WTC11 (cell line): Measurements from ENCODE around the gene PCSK2. TPM values are rescaled to one million over a fixed set of nuclear protein-coding genes. Genes with fewer than 3 reads are reported as not detected.

ENCODE experiments used
- ATAC-seq: fragments of 200-7000 bp; cut with Tn5 transposase; 2 replicates; pipeline ENCODE4 v1.10.0; 2021; ENCODE audit warnings: mild to moderate bottlenecking, moderate library complexity
- CTCF ChIA-PET: fragments of 300-600 bp; sonication (Branson Sonifier 250); formaldehyde crosslinking; loops from one replicate; lab custom pipeline; 2021; ENCODE audit warnings: antibody characterized with exemption; lab: Charles Lee
- POLR2A ChIA-PET: fragments of 350-600 bp; sonication (Branson Sonifier 250); formaldehyde crosslinking; loops from one replicate; lab custom pipeline; 2021; ENCODE audit warnings: antibody characterized with exemption; lab: Charles Lee
- DNase-seq: peaks from one replicate; pipeline ENCODE4 v3.0.0; 2021; ENCODE audit warnings: low spot score
- H3K27ac Mint-ChIP-seq: 2 replicates; pipeline ENCODE4 v1.8.0; 2021; ENCODE audit warnings: mixed read lengths
- H3K27me3 Mint-ChIP-seq: 2 replicates; pipeline ENCODE4 v1.8.0; 2021; ENCODE audit warnings: low read depth, mild to moderate bottlenecking, moderate library complexity, mixed read lengths
- H3K36me3 Mint-ChIP-seq: 2 replicates; pipeline ENCODE4 v1.8.0; 2021; ENCODE audit warnings: mixed read lengths
- H3K4me1 Mint-ChIP-seq: 2 replicates; pipeline ENCODE4 v1.8.0; 2022; ENCODE audit warnings: mixed read lengths
- H3K4me3 Mint-ChIP-seq: 2 replicates; pipeline ENCODE4 v1.8.0; 2021; ENCODE audit warnings: mild to moderate bottlenecking, moderate library complexity, mixed read lengths
- H3K9me3 Mint-ChIP-seq: 2 replicates; pipeline ENCODE4 v1.8.0; 2021; ENCODE audit warnings: mixed read lengths
- CBFB ChIP-seq: sonication (generic); formaldehyde crosslinking; IDR thresholded peaks from 2 replicates; pipeline ENCODE4 v1.8.1; 2022; ENCODE audit warnings: mild to moderate bottlenecking, low read depth, missing genetic modification reagents
- CREB1 ChIP-seq: sonication (generic); formaldehyde crosslinking; IDR thresholded peaks from 2 replicates; pipeline ENCODE4 v1.8.0; 2023; ENCODE audit warnings: mild to moderate bottlenecking, missing genetic modification reagents
- FOXJ3 ChIP-seq: sonication (generic); formaldehyde crosslinking; IDR thresholded peaks from 2 replicates; pipeline ENCODE4 v1.9.0; 2021; ENCODE audit warnings: missing genetic modification reagents, mild to moderate bottlenecking, borderline replicate concordance
- GABPB1 ChIP-seq: sonication (generic); formaldehyde crosslinking; IDR thresholded peaks from 2 replicates; pipeline ENCODE4 v1.8.1; 2023; ENCODE audit warnings: mild to moderate bottlenecking, missing genetic modification reagents
- MYBL2 ChIP-seq: sonication (generic); formaldehyde crosslinking; IDR thresholded peaks from 2 replicates; pipeline ENCODE4 v1.8.1; 2023; ENCODE audit warnings: mild to moderate bottlenecking, moderate library complexity, missing genetic modification reagents
- NFATC4 ChIP-seq: fragments of 250-450 bp; sonication (Bioruptor Pico); IDR thresholded peaks from 2 replicates; pipeline ENCODE4 v1.9.0; 2021; ENCODE audit warnings: mild to moderate bottlenecking
- PRRX2 ChIP-seq: fragments of 250-450 bp; sonication (Bioruptor Pico); IDR thresholded peaks from 2 replicates; pipeline ENCODE4 v1.8.0; 2021; ENCODE audit warnings: mild to moderate bottlenecking
- SOX15 ChIP-seq: fragments of 250-450 bp; sonication (Bioruptor Pico); IDR thresholded peaks from 2 replicates; pipeline ENCODE4 v1.9.0; 2021; ENCODE audit warnings: mild to moderate bottlenecking
- ZNF219 ChIP-seq: sonication (generic); formaldehyde crosslinking; IDR thresholded peaks from 2 replicates; pipeline ENCODE4 v1.8.0; 2023; ENCODE audit warnings: missing genetic modification reagents, mild to moderate bottlenecking, borderline replicate concordance
- ZNF396 ChIP-seq: fragments of 250-450 bp; sonication (Bioruptor Pico); IDR thresholded peaks from 2 replicates; pipeline ENCODE4 v1.8.0; 2021; ENCODE audit warnings: mild to moderate bottlenecking, moderate library complexity, borderline replicate concordance
- ZNF423 ChIP-seq: fragments of 250-450 bp; sonication (Bioruptor Pico); IDR thresholded peaks from 2 replicates; pipeline ENCODE4 v2.1.2; 2022; ENCODE audit warnings: mild to moderate bottlenecking, moderate library complexity
- total RNA-seq: library from RNA; stranded (reverse); gene quantifications from 3 replicates; pipeline ENCODE4 v1.2.3, GENCODE V29; 2021
- TF ChIP-seq, protein P1 (sequence below): sonication (generic); formaldehyde crosslinking; IDR thresholded peaks from 2 replicates; pipeline ENCODE4 v1.8.1; 2023; ENCODE audit warnings: mild to moderate bottlenecking, moderate library complexity, missing genetic modification reagents
- TF ChIP-seq, protein P2 (sequence below): sonication (generic); formaldehyde crosslinking; IDR thresholded peaks from 2 replicates; pipeline ENCODE4 v1.8.1; 2022; ENCODE audit warnings: low read depth, mild to moderate bottlenecking, moderate library complexity, missing genetic modification reagents, borderline replicate concordance
- TF ChIP-seq, protein P3 (sequence below): fragments of 250-450 bp; sonication (Bioruptor Pico); IDR thresholded peaks from 2 replicates; pipeline ENCODE4 v1.9.0; 2021; ENCODE audit warnings: mild to moderate bottlenecking
- TF ChIP-seq, protein P4 (sequence below): fragments of 250-450 bp; sonication (Bioruptor Pico); IDR thresholded peaks from 2 replicates; pipeline ENCODE4 v1.9.0; 2021; ENCODE audit warnings: mild to moderate bottlenecking
- TF ChIP-seq, protein P5 (sequence below): sonication (generic); formaldehyde crosslinking; IDR thresholded peaks from 2 replicates; pipeline ENCODE4 v1.8.1; 2022; ENCODE audit warnings: missing genetic modification reagents, borderline replicate concordance
- TF ChIP-seq, protein P6 (sequence below): sonication (generic); formaldehyde crosslinking; IDR thresholded peaks from 2 replicates; pipeline ENCODE4 v1.8.0; 2023; ENCODE audit warnings: missing genetic modification reagents, mild to moderate bottlenecking, borderline replicate concordance
- TF ChIP-seq, protein P7 (sequence below): sonication (generic); formaldehyde crosslinking; IDR thresholded peaks from 2 replicates; pipeline ENCODE4 v1.8.1; 2022; ENCODE audit warnings: low read depth, missing genetic modification reagents, borderline replicate concordance

The PCSK2 gene
- total RNA-seq, 1 experiment from 2014 or later = 0.74 TPM

DNA sequence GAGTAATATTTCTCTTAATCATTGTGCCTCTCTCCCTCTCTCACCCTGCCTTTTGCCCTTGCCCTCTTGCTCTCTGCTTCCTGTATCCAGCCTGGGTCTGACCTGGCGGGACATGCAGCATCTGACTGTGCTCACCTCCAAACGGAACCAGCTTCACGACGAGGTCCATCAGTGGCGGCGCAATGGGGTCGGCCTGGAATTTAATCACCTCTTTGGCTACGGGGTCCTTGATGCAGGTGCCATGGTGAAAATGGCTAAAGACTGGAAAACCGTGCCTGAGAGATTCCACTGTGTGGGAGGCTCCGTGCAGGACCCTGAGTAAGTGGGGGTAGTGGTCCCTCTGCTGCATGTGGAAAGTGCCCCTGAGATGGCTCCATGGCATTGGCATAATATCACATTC lies 238.4 kb downstream of the PCSK2 start (continued):
- TF ChIP-seq MYBL2 (CRISPR knock-in tag) (no peak), CREB1 (CRISPR knock-in tag) (no peak), NFATC4 (no peak)
- TF ChIP-seq, protein P1, sequence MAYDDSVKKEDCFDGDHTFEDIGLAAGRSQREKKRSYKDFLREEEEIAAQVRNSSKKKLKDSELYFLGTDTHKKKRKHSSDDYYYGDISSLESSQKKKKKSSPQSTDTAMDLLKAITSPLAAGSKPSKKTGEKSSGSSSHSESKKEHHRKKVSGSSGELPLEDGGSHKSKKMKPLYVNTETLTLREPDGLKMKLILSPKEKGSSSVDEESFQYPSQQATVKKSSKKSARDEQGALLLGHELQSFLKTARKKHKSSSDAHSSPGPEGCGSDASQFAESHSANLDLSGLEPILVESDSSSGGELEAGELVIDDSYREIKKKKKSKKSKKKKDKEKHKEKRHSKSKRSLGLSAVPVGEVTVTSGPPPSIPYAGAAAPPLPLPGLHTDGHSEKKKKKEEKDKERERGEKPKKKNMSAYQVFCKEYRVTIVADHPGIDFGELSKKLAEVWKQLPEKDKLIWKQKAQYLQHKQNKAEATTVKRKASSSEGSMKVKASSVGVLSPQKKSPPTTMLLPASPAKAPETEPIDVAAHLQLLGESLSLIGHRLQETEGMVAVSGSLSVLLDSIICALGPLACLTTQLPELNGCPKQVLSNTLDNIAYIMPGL (CRISPR knock-in tag) = no peak
- TF ChIP-seq, protein P2, sequence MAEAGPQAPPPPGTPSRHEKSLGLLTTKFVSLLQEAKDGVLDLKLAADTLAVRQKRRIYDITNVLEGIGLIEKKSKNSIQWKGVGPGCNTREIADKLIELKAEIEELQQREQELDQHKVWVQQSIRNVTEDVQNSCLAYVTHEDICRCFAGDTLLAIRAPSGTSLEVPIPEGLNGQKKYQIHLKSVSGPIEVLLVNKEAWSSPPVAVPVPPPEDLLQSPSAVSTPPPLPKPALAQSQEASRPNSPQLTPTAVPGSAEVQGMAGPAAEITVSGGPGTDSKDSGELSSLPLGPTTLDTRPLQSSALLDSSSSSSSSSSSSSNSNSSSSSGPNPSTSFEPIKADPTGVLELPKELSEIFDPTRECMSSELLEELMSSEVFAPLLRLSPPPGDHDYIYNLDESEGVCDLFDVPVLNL (CRISPR knock-in tag) = no peak

DNA sequence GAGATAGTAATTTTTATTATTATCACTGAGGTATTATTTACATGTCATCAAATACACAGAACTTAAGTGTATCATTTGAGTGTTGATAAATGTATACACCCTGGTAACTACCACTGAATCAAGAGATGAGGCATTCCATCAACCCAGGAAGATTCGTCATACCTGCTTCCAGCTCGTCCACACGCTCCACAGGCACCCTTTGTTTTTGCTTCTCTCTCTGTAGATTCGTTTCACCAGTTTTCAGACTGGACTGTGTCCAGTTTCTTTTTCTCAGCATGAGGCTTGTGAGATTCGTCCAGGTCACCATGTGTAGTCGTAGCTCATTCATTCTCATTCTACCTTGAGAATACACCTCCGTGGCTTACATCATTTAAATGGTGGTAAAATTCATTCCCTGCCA lies 239.8 kb downstream of the PCSK2 start:
- H3K36me3 Mint-ChIP-seq = no peaks in the 10 kb centered on the region
- TF ChIP-seq, protein P3, sequence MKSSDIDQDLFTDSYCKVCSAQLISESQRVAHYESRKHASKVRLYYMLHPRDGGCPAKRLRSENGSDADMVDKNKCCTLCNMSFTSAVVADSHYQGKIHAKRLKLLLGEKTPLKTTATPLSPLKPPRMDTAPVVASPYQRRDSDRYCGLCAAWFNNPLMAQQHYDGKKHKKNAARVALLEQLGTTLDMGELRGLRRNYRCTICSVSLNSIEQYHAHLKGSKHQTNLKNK (CRISPR knock-in tag) = no peak
- TF ChIP-seq ZNF423 (CRISPR knock-in tag) (no peak), PRRX2 (no peak)
- DNase-seq = no peak
- H3K27me3 Mint-ChIP-seq = no peaks in the 10 kb centered on the region
- no peaks in the 10 kb centered on the region for H3K9me3 Mint-ChIP-seq
- no peak for ATAC-seq
- no peak overlapping the region for H3K4me3 Mint-ChIP-seq
- ChIA-PET CTCF (interaction anchor here (1.2 to 1.5 kb wide), 2 partner anchors 24 to 665 kb away, joined by 3 to 4 read pairs; no protein-coding TSS in a partner anchor), POLR2A (no interaction called here)
- H3K4me1 Mint-ChIP-seq = no peaks in the 10 kb centered on the region
- no peak overlapping the region for H3K27ac Mint-ChIP-seq

DNA sequence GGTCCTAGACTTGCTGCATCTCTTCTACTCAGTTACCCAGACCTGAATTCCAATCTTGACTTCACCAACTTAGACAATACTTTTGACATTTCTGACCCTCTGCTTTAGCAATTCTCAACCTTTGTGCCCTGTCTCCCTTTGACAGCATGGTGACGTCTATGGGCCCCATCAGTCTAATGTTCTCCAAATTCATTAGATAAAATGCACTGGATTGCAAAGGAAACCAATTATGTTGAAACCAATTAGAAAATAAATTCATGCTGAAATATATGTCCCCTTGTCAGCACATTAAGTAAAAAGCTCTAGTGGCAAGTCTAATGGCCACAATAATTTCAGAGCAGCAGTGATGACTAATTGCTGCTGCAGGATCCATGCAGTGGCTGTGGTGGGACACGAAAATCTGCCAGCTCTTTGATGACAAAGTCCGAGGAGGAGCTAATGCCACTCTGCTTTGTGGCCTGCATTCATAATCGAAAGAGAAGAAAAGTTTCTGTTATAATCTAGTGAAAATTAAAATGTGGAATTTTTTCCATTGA lies 240.3 kb downstream of the PCSK2 start:
- no peak overlapping the region for H3K4me3 Mint-ChIP-seq
- H3K27me3 Mint-ChIP-seq = no peaks in the 10 kb centered on the region
- ChIA-PET CTCF (interaction anchor here (1.2 to 1.5 kb wide), 2 partner anchors 25 to 665 kb away, joined by 3 to 4 read pairs; no protein-coding TSS in a partner anchor), POLR2A (no interaction called here)
- no peaks in the 10 kb centered on the region for H3K4me1 Mint-ChIP-seq
- DNase-seq = no peak
- no peak for ATAC-seq
- TF ChIP-seq, protein P4, sequence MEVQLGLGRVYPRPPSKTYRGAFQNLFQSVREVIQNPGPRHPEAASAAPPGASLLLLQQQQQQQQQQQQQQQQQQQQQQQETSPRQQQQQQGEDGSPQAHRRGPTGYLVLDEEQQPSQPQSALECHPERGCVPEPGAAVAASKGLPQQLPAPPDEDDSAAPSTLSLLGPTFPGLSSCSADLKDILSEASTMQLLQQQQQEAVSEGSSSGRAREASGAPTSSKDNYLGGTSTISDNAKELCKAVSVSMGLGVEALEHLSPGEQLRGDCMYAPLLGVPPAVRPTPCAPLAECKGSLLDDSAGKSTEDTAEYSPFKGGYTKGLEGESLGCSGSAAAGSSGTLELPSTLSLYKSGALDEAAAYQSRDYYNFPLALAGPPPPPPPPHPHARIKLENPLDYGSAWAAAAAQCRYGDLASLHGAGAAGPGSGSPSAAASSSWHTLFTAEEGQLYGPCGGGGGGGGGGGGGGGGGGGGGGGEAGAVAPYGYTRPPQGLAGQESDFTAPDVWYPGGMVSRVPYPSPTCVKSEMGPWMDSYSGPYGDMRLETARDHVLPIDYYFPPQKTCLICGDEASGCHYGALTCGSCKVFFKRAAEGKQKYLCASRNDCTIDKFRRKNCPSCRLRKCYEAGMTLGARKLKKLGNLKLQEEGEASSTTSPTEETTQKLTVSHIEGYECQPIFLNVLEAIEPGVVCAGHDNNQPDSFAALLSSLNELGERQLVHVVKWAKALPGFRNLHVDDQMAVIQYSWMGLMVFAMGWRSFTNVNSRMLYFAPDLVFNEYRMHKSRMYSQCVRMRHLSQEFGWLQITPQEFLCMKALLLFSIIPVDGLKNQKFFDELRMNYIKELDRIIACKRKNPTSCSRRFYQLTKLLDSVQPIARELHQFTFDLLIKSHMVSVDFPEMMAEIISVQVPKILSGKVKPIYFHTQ (CRISPR knock-in tag) = no peak
- TF ChIP-seq FOXJ3 (CRISPR knock-in tag) (no peak), CBFB (no peak), ZNF219 (CRISPR knock-in tag) (no peak), GABPB1 (CRISPR knock-in tag) (no peak), SOX15 (CRISPR knock-in tag) (no peak), ZNF396 (CRISPR knock-in tag) (no peak)
- TF ChIP-seq, protein P5, sequence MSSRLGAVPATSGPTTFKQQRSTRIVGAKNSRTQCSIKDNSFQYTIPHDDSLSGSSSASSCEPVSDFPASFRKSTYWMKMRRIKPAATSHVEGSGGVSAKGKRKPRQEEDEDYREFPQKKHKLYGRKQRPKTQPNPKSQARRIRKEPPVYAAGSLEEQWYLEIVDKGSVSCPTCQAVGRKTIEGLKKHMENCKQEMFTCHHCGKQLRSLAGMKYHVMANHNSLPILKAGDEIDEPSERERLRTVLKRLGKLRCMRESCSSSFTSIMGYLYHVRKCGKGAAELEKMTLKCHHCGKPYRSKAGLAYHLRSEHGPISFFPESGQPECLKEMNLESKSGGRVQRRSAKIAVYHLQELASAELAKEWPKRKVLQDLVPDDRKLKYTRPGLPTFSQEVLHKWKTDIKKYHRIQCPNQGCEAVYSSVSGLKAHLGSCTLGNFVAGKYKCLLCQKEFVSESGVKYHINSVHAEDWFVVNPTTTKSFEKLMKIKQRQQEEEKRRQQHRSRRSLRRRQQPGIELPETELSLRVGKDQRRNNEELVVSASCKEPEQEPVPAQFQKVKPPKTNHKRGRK = no peak
- TF ChIP-seq, protein P6, sequence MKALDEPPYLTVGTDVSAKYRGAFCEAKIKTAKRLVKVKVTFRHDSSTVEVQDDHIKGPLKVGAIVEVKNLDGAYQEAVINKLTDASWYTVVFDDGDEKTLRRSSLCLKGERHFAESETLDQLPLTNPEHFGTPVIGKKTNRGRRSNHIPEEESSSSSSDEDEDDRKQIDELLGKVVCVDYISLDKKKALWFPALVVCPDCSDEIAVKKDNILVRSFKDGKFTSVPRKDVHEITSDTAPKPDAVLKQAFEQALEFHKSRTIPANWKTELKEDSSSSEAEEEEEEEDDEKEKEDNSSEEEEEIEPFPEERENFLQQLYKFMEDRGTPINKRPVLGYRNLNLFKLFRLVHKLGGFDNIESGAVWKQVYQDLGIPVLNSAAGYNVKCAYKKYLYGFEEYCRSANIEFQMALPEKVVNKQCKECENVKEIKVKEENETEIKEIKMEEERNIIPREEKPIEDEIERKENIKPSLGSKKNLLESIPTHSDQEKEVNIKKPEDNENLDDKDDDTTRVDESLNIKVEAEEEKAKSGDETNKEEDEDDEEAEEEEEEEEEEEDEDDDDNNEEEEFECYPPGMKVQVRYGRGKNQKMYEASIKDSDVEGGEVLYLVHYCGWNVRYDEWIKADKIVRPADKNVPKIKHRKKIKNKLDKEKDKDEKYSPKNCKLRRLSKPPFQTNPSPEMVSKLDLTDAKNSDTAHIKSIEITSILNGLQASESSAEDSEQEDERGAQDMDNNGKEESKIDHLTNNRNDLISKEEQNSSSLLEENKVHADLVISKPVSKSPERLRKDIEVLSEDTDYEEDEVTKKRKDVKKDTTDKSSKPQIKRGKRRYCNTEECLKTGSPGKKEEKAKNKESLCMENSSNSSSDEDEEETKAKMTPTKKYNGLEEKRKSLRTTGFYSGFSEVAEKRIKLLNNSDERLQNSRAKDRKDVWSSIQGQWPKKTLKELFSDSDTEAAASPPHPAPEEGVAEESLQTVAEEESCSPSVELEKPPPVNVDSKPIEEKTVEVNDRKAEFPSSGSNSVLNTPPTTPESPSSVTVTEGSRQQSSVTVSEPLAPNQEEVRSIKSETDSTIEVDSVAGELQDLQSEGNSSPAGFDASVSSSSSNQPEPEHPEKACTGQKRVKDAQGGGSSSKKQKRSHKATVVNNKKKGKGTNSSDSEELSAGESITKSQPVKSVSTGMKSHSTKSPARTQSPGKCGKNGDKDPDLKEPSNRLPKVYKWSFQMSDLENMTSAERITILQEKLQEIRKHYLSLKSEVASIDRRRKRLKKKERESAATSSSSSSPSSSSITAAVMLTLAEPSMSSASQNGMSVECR (CRISPR knock-in tag) = no peak
- TF ChIP-seq, protein P7, sequence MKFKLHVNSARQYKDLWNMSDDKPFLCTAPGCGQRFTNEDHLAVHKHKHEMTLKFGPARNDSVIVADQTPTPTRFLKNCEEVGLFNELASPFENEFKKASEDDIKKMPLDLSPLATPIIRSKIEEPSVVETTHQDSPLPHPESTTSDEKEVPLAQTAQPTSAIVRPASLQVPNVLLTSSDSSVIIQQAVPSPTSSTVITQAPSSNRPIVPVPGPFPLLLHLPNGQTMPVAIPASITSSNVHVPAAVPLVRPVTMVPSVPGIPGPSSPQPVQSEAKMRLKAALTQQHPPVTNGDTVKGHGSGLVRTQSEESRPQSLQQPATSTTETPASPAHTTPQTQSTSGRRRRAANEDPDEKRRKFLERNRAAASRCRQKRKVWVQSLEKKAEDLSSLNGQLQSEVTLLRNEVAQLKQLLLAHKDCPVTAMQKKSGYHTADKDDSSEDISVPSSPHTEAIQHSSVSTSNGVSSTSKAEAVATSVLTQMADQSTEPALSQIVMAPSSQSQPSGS (CRISPR knock-in tag) = no peak
- no peaks in the 10 kb centered on the region for H3K36me3 Mint-ChIP-seq
- no peak overlapping the region for H3K27ac Mint-ChIP-seq
- H3K9me3 Mint-ChIP-seq = no peaks in the 10 kb centered on the region
